Liver (tissue), 3 donors: ENCODE results near the gene FMN2.

Experiments
- EGR1 ChIP-seq, 2 donors: IDR thresholded peaks; 2 replicates each; pipeline ENCODE4 v1.6.1; 2016 to 2018; ENCODE audit warnings: antibody characterized with exemption in 2 of 2, low read depth in 2 of 2
- FOXA1 ChIP-seq: IDR thresholded peaks from 2 replicates; pipeline ENCODE4 v1.6.1; 2016; ENCODE audit warnings: antibody characterized with exemption
- HNF4G ChIP-seq: IDR thresholded peaks from 2 replicates; pipeline ENCODE4 v1.6.1; 2016; ENCODE audit warnings: antibody characterized with exemption
- JUND ChIP-seq, 2 donors: IDR thresholded peaks; 2 replicates each; pipeline ENCODE4 v1.6.1; 2016; ENCODE audit warnings: antibody characterized with exemption in 2 of 2
- NR2F2 ChIP-seq: IDR thresholded peaks from 2 replicates; pipeline ENCODE4 v1.6.1; 2016; ENCODE audit warnings: antibody characterized with exemption
- RAD21 ChIP-seq, 2 donors: IDR thresholded peaks; 2 replicates each; pipeline ENCODE4 v1.6.1; 2016; ENCODE audit warnings: antibody characterized with exemption in 2 of 2, mild to moderate bottlenecking in 2 of 2
- SP1 ChIP-seq: IDR thresholded peaks from 2 replicates; pipeline ENCODE4 v1.6.1; 2018; ENCODE audit warnings: antibody characterized with exemption, mild to moderate bottlenecking
- TAF1 ChIP-seq: conservative IDR thresholded peaks from 2 replicates; pipeline ENCODE4 v1.6.1; 2016; ENCODE audit warnings: antibody characterized with exemption, mild to moderate bottlenecking
- YY1 ChIP-seq: IDR thresholded peaks from 2 replicates; pipeline ENCODE4 v1.6.1; 2016; ENCODE audit warnings: antibody characterized with exemption, mild to moderate bottlenecking
- TF ChIP-seq, protein P1 (sequence below): fragments of 150-350 bp; IDR thresholded peaks from 2 replicates; pipeline ENCODE4 v1.5.1; 2017; ENCODE audit warnings: improper control_type of control experiment, low read depth, low read length; ENCODE audit not compliant: missing input control
- TF ChIP-seq, protein P2 (sequence below): IDR thresholded peaks from 2 replicates; pipeline ENCODE4 v1.6.1; 2016; ENCODE audit warnings: antibody characterized with exemption
- TF ChIP-seq, protein P3 (sequence below): IDR thresholded peaks from 2 replicates; pipeline ENCODE4 v1.6.1; 2016; ENCODE audit warnings: antibody characterized with exemption, mild to moderate bottlenecking
- TF ChIP-seq, protein P4 (sequence below): IDR thresholded peaks from 2 replicates; pipeline ENCODE4 v1.6.1; 2016; ENCODE audit warnings: antibody characterized with exemption
- TF ChIP-seq, protein P5 (sequence below): IDR thresholded peaks from 2 replicates; pipeline ENCODE4 v1.6.1; 2016; ENCODE audit warnings: antibody characterized with exemption
- donor health status: healthy.
- donor health status: healthy.

DNA sequence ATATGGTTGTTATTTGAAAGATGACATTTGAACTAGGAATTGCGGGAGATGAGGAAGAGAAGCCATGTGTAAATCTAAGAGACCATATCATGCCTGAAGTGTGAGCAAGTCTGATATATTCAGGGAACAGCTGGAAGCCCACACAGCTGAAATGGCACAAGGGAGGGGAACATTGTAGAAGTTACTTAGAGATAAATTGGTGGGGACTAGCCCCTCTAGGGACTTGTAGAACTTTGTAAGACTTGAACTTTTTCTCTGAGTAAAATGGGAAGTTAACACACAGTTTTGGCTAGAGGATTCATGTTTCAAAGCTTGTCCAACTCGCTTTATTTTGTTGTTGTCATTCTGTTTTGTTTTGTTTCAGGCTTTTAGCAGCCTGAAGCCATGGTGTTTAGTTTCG is 216.4 kb downstream of the FMN2 start:
- TF ChIP-seq, protein P1, sequence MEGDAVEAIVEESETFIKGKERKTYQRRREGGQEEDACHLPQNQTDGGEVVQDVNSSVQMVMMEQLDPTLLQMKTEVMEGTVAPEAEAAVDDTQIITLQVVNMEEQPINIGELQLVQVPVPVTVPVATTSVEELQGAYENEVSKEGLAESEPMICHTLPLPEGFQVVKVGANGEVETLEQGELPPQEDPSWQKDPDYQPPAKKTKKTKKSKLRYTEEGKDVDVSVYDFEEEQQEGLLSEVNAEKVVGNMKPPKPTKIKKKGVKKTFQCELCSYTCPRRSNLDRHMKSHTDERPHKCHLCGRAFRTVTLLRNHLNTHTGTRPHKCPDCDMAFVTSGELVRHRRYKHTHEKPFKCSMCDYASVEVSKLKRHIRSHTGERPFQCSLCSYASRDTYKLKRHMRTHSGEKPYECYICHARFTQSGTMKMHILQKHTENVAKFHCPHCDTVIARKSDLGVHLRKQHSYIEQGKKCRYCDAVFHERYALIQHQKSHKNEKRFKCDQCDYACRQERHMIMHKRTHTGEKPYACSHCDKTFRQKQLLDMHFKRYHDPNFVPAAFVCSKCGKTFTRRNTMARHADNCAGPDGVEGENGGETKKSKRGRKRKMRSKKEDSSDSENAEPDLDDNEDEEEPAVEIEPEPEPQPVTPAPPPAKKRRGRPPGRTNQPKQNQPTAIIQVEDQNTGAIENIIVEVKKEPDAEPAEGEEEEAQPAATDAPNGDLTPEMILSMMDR: no peak
- TF ChIP-seq NR2F2: no peak
- TF ChIP-seq RAD21 (IDR thresholded peaks at IDR 0.05): no peak
- no peak for TF ChIP-seq SP1
- TF ChIP-seq JUND (IDR thresholded peaks at IDR 0.05): no peak
- TF ChIP-seq, protein P2, sequence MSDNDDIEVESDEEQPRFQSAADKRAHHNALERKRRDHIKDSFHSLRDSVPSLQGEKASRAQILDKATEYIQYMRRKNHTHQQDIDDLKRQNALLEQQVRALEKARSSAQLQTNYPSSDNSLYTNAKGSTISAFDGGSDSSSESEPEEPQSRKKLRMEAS: no peak
- TF ChIP-seq TAF1: no peak
- no peak for TF ChIP-seq EGR1 (IDR thresholded peaks at IDR 0.05; ENCODE audit: low read depth in 2 of 2)
- TF ChIP-seq, protein P3, sequence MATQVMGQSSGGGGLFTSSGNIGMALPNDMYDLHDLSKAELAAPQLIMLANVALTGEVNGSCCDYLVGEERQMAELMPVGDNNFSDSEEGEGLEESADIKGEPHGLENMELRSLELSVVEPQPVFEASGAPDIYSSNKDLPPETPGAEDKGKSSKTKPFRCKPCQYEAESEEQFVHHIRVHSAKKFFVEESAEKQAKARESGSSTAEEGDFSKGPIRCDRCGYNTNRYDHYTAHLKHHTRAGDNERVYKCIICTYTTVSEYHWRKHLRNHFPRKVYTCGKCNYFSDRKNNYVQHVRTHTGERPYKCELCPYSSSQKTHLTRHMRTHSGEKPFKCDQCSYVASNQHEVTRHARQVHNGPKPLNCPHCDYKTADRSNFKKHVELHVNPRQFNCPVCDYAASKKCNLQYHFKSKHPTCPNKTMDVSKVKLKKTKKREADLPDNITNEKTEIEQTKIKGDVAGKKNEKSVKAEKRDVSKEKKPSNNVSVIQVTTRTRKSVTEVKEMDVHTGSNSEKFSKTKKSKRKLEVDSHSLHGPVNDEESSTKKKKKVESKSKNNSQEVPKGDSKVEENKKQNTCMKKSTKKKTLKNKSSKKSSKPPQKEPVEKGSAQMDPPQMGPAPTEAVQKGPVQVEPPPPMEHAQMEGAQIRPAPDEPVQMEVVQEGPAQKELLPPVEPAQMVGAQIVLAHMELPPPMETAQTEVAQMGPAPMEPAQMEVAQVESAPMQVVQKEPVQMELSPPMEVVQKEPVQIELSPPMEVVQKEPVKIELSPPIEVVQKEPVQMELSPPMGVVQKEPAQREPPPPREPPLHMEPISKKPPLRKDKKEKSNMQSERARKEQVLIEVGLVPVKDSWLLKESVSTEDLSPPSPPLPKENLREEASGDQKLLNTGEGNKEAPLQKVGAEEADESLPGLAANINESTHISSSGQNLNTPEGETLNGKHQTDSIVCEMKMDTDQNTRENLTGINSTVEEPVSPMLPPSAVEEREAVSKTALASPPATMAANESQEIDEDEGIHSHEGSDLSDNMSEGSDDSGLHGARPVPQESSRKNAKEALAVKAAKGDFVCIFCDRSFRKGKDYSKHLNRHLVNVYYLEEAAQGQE: no peak
- no peak for TF ChIP-seq YY1
- TF ChIP-seq, protein P4, sequence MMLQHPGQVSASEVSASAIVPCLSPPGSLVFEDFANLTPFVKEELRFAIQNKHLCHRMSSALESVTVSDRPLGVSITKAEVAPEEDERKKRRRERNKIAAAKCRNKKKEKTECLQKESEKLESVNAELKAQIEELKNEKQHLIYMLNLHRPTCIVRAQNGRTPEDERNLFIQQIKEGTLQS: no peak
- TF ChIP-seq, protein P5, sequence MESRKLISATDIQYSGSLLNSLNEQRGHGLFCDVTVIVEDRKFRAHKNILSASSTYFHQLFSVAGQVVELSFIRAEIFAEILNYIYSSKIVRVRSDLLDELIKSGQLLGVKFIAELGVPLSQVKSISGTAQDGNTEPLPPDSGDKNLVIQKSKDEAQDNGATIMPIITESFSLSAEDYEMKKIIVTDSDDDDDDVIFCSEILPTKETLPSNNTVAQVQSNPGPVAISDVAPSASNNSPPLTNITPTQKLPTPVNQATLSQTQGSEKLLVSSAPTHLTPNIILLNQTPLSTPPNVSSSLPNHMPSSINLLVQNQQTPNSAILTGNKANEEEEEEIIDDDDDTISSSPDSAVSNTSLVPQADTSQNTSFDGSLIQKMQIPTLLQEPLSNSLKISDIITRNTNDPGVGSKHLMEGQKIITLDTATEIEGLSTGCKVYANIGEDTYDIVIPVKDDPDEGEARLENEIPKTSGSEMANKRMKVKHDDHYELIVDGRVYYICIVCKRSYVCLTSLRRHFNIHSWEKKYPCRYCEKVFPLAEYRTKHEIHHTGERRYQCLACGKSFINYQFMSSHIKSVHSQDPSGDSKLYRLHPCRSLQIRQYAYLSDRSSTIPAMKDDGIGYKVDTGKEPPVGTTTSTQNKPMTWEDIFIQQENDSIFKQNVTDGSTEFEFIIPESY: no peak
- TF ChIP-seq FOXA1: no peak
- TF ChIP-seq HNF4G: no peak
